GM12878 (cell line): ENCODE data around the gene CHCHD6. TPM values are rescaled to one million over a fixed set of nuclear protein-coding genes. Genes with fewer than 3 reads are reported as not detected.

Source experiments
- ATAC-seq: fragments of 200-7000 bp; cut with Tn5 transposase; 3 replicates; pipeline ENCODE4 v1.9.1; 2020; ENCODE audit warnings: mild to moderate bottlenecking, moderate library complexity
- BruUV-seq: library from RNA; stranded (reverse); fragments of 400-500 nt; replicated peaks from 2 replicates; lab custom pipeline; 2021; lab: Mats Ljungman, UMichigan
- CTCF ChIA-PET: fragments of 300-600 bp; sonication (Branson Sonifier 250); formaldehyde crosslinking; extraction: SDS; loops from one replicate; lab custom pipeline; 2021; ENCODE audit warnings: inconsistent platforms; lab: Yijun Ruan, JAX
- POLR2A ChIA-PET: fragments of 350-600 bp; formaldehyde crosslinking; extraction: SDS; loops from one replicate; lab custom pipeline; 2021; ENCODE audit warnings: inconsistent platforms; lab: Charles Lee
- RAD21 ChIA-PET: fragments of 300-600 bp; sonication (Branson Sonifier 250); formaldehyde crosslinking; loops from one replicate; lab custom pipeline; 2023; ENCODE audit warnings: antibody characterized with exemption; ENCODE audit not compliant: unreplicated experiment; lab: Charles Lee
- SMC1A ChIA-PET: fragments of 300-600 bp; sonication (Branson Sonifier 250); formaldehyde crosslinking; loops from one replicate; lab custom pipeline; 2023; ENCODE audit not compliant: unreplicated experiment, uncharacterized antibody; lab: Charles Lee
- DNase-seq: peaks from one replicate; pipeline ENCODE4 v3.0.0-alpha.2; 2011; ENCODE audit warnings: low read depth, low spot score
- FAIRE-seq: peaks from 3 replicates; lab custom pipeline; 2011; peaks lifted over from hg19 to GRCh38; lab: Jason Lieb, UNC
- H2AFZ ChIP-seq: 2 replicates; pipeline ENCODE4 v1.6.0; 2011; ENCODE audit warnings: low read depth, low read length, control low read depth; ENCODE audit not compliant: control insufficient read depth
- H3K27ac ChIP-seq: 2 replicates; pipeline ENCODE4 v1.5.1; 2011; ENCODE audit warnings: control low read depth; ENCODE audit not compliant: control insufficient read depth, insufficient read depth
- H3K27me3 ChIP-seq, 2 experiments: replicated peaks in 1 of 2; 2 replicates each; pipeline versions ENCODE4 v1.6.0 to v1.6.1; 2011; ENCODE audit warnings: low read length in 1 of 2; ENCODE audit not compliant: control insufficient read depth in 2 of 2, insufficient read depth in 2 of 2
- H3K36me3 ChIP-seq, 2 experiments: 2 replicates each; pipeline ENCODE4 v1.5.1; 2011; ENCODE audit warnings: low read length in 1 of 2; ENCODE audit not compliant: control insufficient read depth in 2 of 2, insufficient read depth in 2 of 2
- H3K4me1 ChIP-seq: 2 replicates; pipeline ENCODE4 v1.6.1; 2011; ENCODE audit warnings: mild to moderate bottlenecking, low read length, moderate library complexity, mixed read lengths; ENCODE audit not compliant: control insufficient read depth, insufficient read depth
- H3K4me2 ChIP-seq: 2 replicates; pipeline ENCODE4 v1.6.0; 2011; ENCODE audit warnings: control low read depth; ENCODE audit not compliant: control insufficient read depth, insufficient read depth
- H3K4me3 ChIP-seq: fragments of 200-600 bp; sonication (generic); 2 replicates; pipeline ENCODE4 v1.5.1; 2016
- H3K79me2 ChIP-seq: 2 replicates; pipeline ENCODE4 v1.6.0; 2011; ENCODE audit warnings: low read length; ENCODE audit not compliant: control insufficient read depth, insufficient read depth
- H3K9ac ChIP-seq: 2 replicates; pipeline ENCODE4 v1.8.0; 2011; ENCODE audit warnings: low read length, control low read depth, mixed read lengths; ENCODE audit not compliant: control insufficient read depth, insufficient read depth
- H3K9me3 ChIP-seq: replicated peaks from 3 replicates; pipeline ENCODE4 v1.5.1; 2011; ENCODE audit warnings: mild to moderate bottlenecking, low read length; ENCODE audit not compliant: control insufficient read depth, insufficient read depth
- H4K20me1 ChIP-seq: 2 replicates; pipeline ENCODE4 v1.6.0; 2011; ENCODE audit not compliant: control insufficient read depth, insufficient read depth
- BACH1 ChIP-seq: fragments of 450-650 bp; IDR thresholded peaks from 2 replicates; pipeline ENCODE4 v1.6.1; 2017; ENCODE audit warnings: mild to moderate bottlenecking, borderline replicate concordance
- BMI1 ChIP-seq: fragments of 450-650 bp; IDR thresholded peaks from 2 replicates; pipeline ENCODE4 v1.6.1; 2016; ENCODE audit warnings: mild to moderate bottlenecking, moderate library complexity, borderline replicate concordance
- CHD4 ChIP-seq: fragments of 200-600 bp; sonication (generic); IDR thresholded peaks from 2 replicates; pipeline ENCODE4 v1.6.1; 2016; ENCODE audit warnings: mild to moderate bottlenecking
- FOXK2 ChIP-seq: fragments of 450-650 bp; IDR thresholded peaks from 2 replicates; pipeline ENCODE4 v1.6.1; 2017; ENCODE audit warnings: mild to moderate bottlenecking, moderate library complexity
- PML ChIP-seq: IDR thresholded peaks from 2 replicates; pipeline ENCODE4 v1.6.1; 2012; ENCODE audit warnings: low read length, inconsistent platforms
- RELA ChIP-seq: fragments of 450-650 bp; IDR thresholded peaks from 2 replicates; pipeline ENCODE4 v1.8.0; 2014; ENCODE audit warnings: borderline replicate concordance; ENCODE audit not compliant: partially characterized antibody
- RFX5 ChIP-seq: IDR thresholded peaks from 2 replicates; pipeline ENCODE4 v1.6.1; 2011; ENCODE audit warnings: low read depth, low read length, improper control_type of control experiment
- TCF12 ChIP-seq: IDR thresholded peaks from 2 replicates; pipeline ENCODE4 v1.6.1; 2011; ENCODE audit warnings: low read depth, mild to moderate bottlenecking, low read length
- ZNF622 ChIP-seq: fragments of 450-650 bp; IDR thresholded peaks from 2 replicates; pipeline ENCODE4 v1.6.1; 2017; ENCODE audit warnings: mild to moderate bottlenecking, inconsistent platforms
- WGBS: methylation state at CpG from one replicate; pipeline ENCODE4 v1.1.6; 2016; ENCODE audit warnings: low lambda C conversion rate; ENCODE audit not compliant: insufficient replicate concordance, insufficient coverage; ENCODE audit errors: missing lambda C conversion rate; 5-methylcytosine and 5-hydroxymethylcytosine counted together
- in situ Hi-C: fragments of 300-500 bp; cut with MboI; formaldehyde crosslinking; loops from 9 replicates; pipeline ENCODE4 v1.14.3; 2018; ENCODE audit warnings: mixed read lengths
- intact Hi-C: fragments of 100-400 bp; cut with micrococcal nuclease; formaldehyde crosslinking; loops from one replicate; pipeline ENCODE4 v1.14.2; 2022; ENCODE audit not compliant: unreplicated experiment
- polyA plus RNA-seq, 11 experiments: library from polyadenylated mRNA; depleted of rRNA in 4 of 11; unstranded in 6 of 11; stranded (reverse) in 5 of 11; fragments of >200 nt; fragmentation: Nextera tagmentation in 4 of 11; fragmentation: Illumina TruSeq in 1 of 11; extraction: Ambion mirVana in 4 of 11; extraction: Trizol in 1 of 11; gene quantifications; 1 replicate in 1 of 11; 2 replicates in 10 of 11; pipeline versions ENCODE4 v1.2.1 to v1.2.3, GENCODE V29; 2011 to 2016; ENCODE audit warnings: inconsistent platforms in 2 of 11, missing spikeins in 2 of 11, low read depth in 1 of 11
- total RNA-seq, 4 experiments: library from RNA; depleted of rRNA in 3 of 4; stranded (reverse); fragments of >200 nt in 3 of 4; fragmentation: Illumina TruSeq in 1 of 4; extraction: Trizol in 1 of 4; gene quantifications; 2 replicates each; pipeline versions ENCODE4 v1.2.1 to v1.2.3, GENCODE V29; 2013 to 2021
- TF ChIP-seq, protein P1 (sequence below): fragments of 450-650 bp; IDR thresholded peaks from 2 replicates; pipeline ENCODE4 v1.6.1; 2016; ENCODE audit warnings: mild to moderate bottlenecking, moderate library complexity, borderline replicate concordance
- TF ChIP-seq, protein P2 (sequence below): fragments of 450-650 bp; formaldehyde crosslinking; IDR thresholded peaks from 2 replicates; pipeline ENCODE4 v1.5.0; 2022; ENCODE audit warnings: mild to moderate bottlenecking, missing genetic modification characterization
- TF ChIP-seq, protein P3 (sequence below): fragments of 450-650 bp; formaldehyde crosslinking; IDR thresholded peaks from 2 replicates; pipeline ENCODE4 v1.4.0; 2022; ENCODE audit warnings: mild to moderate bottlenecking, moderate library complexity

CHCHD6 gene
- total and polyA plus RNA-seq, 10 of the 15 experiments (the other 5 are each of a cell fraction or from before 2014, with no cell fraction given), result 2.7 to 16.7 (median 12.3) TPM

DNA sequence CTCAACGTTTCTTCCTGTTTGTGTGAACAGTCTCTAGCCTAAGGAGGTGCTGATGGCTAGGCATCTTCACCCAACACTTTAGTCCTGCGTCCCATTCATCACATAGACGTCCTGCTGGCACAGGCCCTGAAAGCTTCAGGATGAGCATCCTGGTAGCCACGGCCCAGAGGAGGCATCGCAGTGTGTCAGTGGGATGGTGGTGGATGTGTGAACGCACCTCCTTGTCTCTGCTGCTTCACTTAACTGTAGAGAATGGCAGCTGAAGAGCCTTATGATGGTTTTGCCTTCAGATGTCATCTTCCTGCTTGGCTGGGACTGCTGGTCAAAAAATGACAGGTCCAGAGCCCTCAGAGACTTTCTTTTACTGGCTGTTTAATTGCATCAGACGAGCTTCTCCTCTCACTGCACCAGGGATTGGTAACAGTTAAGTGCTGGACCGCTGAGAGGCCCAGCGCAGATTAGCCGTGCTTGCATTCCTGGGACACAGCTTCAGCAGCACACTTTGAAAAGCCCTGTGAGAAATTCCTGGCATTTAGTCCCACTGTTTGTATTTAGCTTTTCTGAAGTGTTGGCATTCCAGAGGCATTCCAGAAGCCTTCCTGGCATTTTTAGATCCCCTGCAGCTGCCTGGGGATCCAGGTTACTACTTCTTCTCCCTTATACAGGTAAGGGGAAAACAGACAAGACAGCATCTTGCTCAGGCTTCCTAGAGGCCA, 146.5 kb downstream of the CHCHD6 start (continued):
- TF ChIP-seq, protein P1, sequence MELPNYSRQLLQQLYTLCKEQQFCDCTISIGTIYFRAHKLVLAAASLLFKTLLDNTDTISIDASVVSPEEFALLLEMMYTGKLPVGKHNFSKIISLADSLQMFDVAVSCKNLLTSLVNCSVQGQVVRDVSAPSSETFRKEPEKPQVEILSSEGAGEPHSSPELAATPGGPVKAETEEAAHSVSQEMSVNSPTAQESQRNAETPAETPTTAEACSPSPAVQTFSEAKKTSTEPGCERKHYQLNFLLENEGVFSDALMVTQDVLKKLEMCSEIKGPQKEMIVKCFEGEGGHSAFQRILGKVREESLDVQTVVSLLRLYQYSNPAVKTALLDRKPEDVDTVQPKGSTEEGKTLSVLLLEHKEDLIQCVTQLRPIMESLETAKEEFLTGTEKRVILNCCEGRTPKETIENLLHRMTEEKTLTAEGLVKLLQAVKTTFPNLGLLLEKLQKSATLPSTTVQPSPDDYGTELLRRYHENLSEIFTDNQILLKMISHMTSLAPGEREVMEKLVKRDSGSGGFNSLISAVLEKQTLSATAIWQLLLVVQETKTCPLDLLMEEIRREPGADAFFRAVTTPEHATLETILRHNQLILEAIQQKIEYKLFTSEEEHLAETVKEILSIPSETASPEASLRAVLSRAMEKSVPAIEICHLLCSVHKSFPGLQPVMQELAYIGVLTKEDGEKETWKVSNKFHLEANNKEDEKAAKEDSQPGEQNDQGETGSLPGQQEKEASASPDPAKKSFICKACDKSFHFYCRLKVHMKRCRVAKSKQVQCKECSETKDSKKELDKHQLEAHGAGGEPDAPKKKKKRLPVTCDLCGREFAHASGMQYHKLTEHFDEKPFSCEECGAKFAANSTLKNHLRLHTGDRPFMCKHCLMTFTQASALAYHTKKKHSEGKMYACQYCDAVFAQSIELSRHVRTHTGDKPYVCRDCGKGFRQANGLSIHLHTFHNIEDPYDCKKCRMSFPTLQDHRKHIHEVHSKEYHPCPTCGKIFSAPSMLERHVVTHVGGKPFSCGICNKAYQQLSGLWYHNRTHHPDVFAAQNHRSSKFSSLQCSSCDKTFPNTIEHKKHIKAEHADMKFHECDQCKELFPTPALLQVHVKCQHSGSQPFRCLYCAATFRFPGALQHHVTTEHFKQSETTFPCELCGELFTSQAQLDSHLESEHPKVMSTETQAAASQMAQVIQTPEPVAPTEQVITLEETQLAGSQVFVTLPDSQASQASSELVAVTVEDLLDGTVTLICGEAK, result no peak
- TF ChIP-seq RELA (no peak), BACH1 (no peak)

DNA sequence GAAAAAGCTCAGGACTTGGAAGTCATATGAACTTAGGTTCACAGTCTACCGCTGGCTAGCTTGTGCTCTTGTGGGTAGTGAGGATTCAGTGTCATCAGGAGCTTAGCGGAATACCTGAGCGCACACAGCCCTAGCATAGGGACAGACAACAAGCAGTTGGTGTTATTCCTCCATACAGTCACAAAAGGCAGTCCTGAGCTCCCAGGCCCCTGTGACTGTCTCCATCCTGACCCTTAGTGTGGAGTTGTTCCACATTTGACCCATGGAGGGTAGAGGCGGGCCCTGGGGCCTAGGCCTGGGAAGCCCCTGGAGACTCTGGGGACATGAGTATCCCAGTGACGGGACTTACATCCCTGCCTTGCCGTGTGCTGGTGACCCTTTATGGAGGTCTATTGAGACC, 147.3 kb downstream of the CHCHD6 start:
- Histone ChIP-seq H3K79me2 (no peaks in the 10 kb centered on the region), H3K9ac (no peak overlapping the region), H3K27ac (no peak overlapping the region), H3K4me2 (no peak overlapping the region), H3K9me3 (no peaks in the 10 kb centered on the region), H4K20me1 (no peaks in the 10 kb centered on the region), H3K4me1 (no peaks in the 10 kb centered on the region), H3K36me3 (no peaks in the 10 kb centered on the region; a peak in 1 of 4 replicates), H3K27me3 (no peaks in the 10 kb centered on the region), H2AFZ (no peak overlapping the region), H3K4me3 (no peak overlapping the region)
- RAD21 ChIA-PET, result no interaction called here
- intact Hi-C loops, result no loop called here
- CTCF ChIA-PET, result no interaction called here
- no peak for DNase-seq
- POLR2A ChIA-PET, result no interaction called here
- 77% methylated on average over 6 of the region's 6 CpGs for WGBS
- SMC1A ChIA-PET, result no interaction called here
- FAIRE-seq, result no peak
- no TSS peak for BruUV-seq
- in situ Hi-C loops, result no loop called here
- ATAC-seq, result no peak
- TF ChIP-seq, protein P2, sequence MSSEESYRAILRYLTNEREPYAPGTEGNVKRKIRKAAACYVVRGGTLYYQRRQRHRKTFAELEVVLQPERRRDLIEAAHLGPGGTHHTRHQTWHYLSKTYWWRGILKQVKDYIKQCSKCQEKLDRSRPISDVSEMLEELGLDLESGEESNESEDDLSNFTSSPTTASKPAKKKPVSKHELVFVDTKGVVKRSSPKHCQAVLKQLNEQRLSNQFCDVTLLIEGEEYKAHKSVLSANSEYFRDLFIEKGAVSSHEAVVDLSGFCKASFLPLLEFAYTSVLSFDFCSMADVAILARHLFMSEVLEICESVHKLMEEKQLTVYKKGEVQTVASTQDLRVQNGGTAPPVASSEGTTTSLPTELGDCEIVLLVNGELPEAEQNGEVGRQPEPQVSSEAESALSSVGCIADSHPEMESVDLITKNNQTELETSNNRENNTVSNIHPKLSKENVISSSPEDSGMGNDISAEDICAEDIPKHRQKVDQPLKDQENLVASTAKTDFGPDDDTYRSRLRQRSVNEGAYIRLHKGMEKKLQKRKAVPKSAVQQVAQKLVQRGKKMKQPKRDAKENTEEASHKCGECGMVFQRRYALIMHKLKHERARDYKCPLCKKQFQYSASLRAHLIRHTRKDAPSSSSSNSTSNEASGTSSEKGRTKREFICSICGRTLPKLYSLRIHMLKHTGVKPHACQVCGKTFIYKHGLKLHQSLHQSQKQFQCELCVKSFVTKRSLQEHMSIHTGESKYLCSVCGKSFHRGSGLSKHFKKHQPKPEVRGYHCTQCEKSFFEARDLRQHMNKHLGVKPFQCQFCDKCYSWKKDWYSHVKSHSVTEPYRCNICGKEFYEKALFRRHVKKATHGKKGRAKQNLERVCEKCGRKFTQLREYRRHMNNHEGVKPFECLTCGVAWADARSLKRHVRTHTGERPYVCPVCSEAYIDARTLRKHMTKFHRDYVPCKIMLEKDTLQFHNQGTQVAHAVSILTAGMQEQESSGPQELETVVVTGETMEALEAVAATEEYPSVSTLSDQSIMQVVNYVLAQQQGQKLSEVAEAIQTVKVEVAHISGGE (CRISPR knock-in tag), result no peak
- TF ChIP-seq, protein P3, sequence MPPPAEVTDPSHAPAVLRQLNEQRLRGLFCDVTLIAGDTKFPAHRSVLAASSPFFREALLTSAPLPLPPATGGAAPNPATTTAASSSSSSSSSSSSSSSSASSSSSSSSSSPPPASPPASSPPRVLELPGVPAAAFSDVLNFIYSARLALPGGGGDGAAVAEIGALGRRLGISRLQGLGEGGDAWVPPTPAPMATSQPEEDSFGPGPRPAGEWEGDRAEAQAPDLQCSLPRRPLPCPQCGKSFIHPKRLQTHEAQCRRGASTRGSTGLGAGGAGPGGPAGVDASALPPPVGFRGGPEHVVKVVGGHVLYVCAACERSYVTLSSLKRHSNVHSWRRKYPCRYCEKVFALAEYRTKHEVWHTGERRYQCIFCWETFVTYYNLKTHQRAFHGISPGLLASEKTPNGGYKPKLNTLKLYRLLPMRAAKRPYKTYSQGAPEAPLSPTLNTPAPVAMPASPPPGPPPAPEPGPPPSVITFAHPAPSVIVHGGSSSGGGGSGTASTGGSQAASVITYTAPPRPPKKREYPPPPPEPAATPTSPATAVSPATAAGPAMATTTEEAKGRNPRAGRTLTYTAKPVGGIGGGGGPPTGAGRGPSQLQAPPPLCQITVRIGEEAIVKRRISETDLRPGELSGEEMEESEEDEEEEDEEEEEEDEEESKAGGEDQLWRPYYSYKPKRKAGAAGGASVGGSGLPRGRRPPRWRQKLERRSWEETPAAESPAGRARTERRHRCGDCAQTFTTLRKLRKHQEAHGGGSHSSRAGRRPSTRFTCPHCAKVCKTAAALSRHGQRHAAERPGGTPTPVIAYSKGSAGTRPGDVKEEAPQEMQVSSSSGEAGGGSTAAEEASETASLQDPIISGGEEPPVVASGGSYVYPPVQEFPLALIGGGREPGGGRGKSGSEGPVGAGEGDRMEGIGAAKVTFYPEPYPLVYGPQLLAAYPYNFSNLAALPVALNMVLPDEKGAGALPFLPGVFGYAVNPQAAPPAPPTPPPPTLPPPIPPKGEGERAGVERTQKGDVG (CRISPR knock-in tag), result no peak
- TF ChIP-seq RFX5, result no peak
- TF ChIP-seq TCF12, result no peak
- no peak for TF ChIP-seq BMI1
- no peak for TF ChIP-seq FOXK2
- TF ChIP-seq PML, result no peak
- TF ChIP-seq ZNF622, result no peak
- TF ChIP-seq CHD4, result no peak
